ENCODE results near the gene EVPL.

GRCh38 chr17:76039121-76039520, 12.0 kb upstream of the EVPL start:
- no peak for TF ChIP-seq ZNF274 (IDR thresholded peaks at IDR 0.05; ENCODE audit: low read depth, low read length)
- TF ChIP-seq, protein P1, sequence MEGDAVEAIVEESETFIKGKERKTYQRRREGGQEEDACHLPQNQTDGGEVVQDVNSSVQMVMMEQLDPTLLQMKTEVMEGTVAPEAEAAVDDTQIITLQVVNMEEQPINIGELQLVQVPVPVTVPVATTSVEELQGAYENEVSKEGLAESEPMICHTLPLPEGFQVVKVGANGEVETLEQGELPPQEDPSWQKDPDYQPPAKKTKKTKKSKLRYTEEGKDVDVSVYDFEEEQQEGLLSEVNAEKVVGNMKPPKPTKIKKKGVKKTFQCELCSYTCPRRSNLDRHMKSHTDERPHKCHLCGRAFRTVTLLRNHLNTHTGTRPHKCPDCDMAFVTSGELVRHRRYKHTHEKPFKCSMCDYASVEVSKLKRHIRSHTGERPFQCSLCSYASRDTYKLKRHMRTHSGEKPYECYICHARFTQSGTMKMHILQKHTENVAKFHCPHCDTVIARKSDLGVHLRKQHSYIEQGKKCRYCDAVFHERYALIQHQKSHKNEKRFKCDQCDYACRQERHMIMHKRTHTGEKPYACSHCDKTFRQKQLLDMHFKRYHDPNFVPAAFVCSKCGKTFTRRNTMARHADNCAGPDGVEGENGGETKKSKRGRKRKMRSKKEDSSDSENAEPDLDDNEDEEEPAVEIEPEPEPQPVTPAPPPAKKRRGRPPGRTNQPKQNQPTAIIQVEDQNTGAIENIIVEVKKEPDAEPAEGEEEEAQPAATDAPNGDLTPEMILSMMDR (IDR thresholded peaks at IDR 0.05 in 2 of 3, conservative IDR thresholded peaks at IDR 0.05 in 1 of 3; ENCODE audit: borderline replicate concordance in 1 of 3, insufficient read depth in 1 of 3, low read depth in 2 of 3, low read length in 2 of 3): no peak
- no peak for TF ChIP-seq POLR2A (IDR thresholded peaks at IDR 0.05; ENCODE audit: borderline replicate concordance, extremely low read depth, insufficient read depth, insufficient read length)
- TF ChIP-seq EZH2 (IDR thresholded peaks at IDR 0.05): no peak
- TF ChIP-seq SP1 (IDR thresholded peaks at IDR 0.05; ENCODE audit: low read depth): no peak
- TF ChIP-seq POLR2AphosphoS5 (IDR thresholded peaks at IDR 0.05; ENCODE audit: low read depth, low read length): no peak
- no peak for TF ChIP-seq CEBPB (IDR thresholded peaks at IDR 0.05; ENCODE audit: low read depth)
- no peak for TF ChIP-seq EGR1 (IDR thresholded peaks at IDR 0.05; ENCODE audit: low read depth)
- TF ChIP-seq EZH2phosphoT487 (IDR thresholded peaks at IDR 0.05; ENCODE audit: borderline replicate concordance): no peak
- TF ChIP-seq, protein P2, sequence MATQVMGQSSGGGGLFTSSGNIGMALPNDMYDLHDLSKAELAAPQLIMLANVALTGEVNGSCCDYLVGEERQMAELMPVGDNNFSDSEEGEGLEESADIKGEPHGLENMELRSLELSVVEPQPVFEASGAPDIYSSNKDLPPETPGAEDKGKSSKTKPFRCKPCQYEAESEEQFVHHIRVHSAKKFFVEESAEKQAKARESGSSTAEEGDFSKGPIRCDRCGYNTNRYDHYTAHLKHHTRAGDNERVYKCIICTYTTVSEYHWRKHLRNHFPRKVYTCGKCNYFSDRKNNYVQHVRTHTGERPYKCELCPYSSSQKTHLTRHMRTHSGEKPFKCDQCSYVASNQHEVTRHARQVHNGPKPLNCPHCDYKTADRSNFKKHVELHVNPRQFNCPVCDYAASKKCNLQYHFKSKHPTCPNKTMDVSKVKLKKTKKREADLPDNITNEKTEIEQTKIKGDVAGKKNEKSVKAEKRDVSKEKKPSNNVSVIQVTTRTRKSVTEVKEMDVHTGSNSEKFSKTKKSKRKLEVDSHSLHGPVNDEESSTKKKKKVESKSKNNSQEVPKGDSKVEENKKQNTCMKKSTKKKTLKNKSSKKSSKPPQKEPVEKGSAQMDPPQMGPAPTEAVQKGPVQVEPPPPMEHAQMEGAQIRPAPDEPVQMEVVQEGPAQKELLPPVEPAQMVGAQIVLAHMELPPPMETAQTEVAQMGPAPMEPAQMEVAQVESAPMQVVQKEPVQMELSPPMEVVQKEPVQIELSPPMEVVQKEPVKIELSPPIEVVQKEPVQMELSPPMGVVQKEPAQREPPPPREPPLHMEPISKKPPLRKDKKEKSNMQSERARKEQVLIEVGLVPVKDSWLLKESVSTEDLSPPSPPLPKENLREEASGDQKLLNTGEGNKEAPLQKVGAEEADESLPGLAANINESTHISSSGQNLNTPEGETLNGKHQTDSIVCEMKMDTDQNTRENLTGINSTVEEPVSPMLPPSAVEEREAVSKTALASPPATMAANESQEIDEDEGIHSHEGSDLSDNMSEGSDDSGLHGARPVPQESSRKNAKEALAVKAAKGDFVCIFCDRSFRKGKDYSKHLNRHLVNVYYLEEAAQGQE (IDR thresholded peaks at IDR 0.05; ENCODE audit: low read depth): no peak
- no peak for TF ChIP-seq JUND (IDR thresholded peaks at IDR 0.05)
- TF ChIP-seq RAD21 (IDR thresholded peaks at IDR 0.05; ENCODE audit: low read depth): no peak
- no peak for TF ChIP-seq FOSL1 (IDR thresholded peaks at IDR 0.05; ENCODE audit: low read depth)
